Activated CD4-positive, alpha-beta T cell treated with anti-CD3 and anti-CD28 coated beads for 36 hours (primary cell): Measurements from ENCODE around the gene AKNA. TPM values are rescaled to one million over a fixed set of nuclear protein-coding genes. Genes with fewer than 3 reads are reported as not detected.
"Not testable (repeated sequence)": the region's sequence is repeated elsewhere in the genome, so short reads cannot be mapped to it uniquely, and the experiment has no call there.

Experiments used
- ATAC-seq: fragments of 200-7000 bp; cut with Tn5 transposase; one replicate; pipeline ENCODE4 v1.10.0; 2021; ENCODE audit warnings: mild to moderate bottlenecking, moderate library complexity
- CTCF ChIA-PET: fragments of 350-600 bp; sonication (Branson Sonifier 250); formaldehyde crosslinking; loops from one replicate; lab custom pipeline; 2021; ENCODE audit warnings: antibody characterized with exemption; lab: Charles Lee
- POLR2A ChIA-PET: fragments of 350-600 bp; sonication (Branson Sonifier 250); formaldehyde crosslinking; loops from one replicate; lab custom pipeline; 2021; ENCODE audit warnings: antibody characterized with exemption, inconsistent platforms; lab: Charles Lee
- DNase-seq: peaks from one replicate; pipeline ENCODE4 v3.0.0-alpha.2; 2020
- H3K27ac Mint-ChIP-seq: one replicate; pipeline ENCODE4 v1.8.0; 2021; ENCODE audit warnings: mixed read lengths
- H3K27me3 Mint-ChIP-seq: one replicate; pipeline ENCODE4 v1.8.0; 2021; ENCODE audit warnings: mixed read lengths
- H3K36me3 Mint-ChIP-seq: one replicate; pipeline ENCODE4 v1.8.0; 2021; ENCODE audit warnings: low read depth, mixed read lengths
- H3K4me1 Mint-ChIP-seq: one replicate; pipeline ENCODE4 v1.8.0; 2021; ENCODE audit warnings: mixed read lengths
- H3K4me3 Mint-ChIP-seq: one replicate; pipeline ENCODE4 v1.8.0; 2021; ENCODE audit warnings: mild to moderate bottlenecking, moderate library complexity, mixed read lengths
- H3K9me3 Mint-ChIP-seq: one replicate; pipeline ENCODE4 v1.8.0; 2021; ENCODE audit warnings: low read depth, mixed read lengths
- intact Hi-C, 2 experiments: fragments of 100-400 bp; cut with DNase I in 1 of 2; cut with micrococcal nuclease in 1 of 2; formaldehyde crosslinking; loops; one replicate each; pipeline versions ENCODE4 v1.14.2 to v1.15.1; 2022 to 2024; cut with DNase I, micrococcal nuclease
- total RNA-seq, 2 experiments: library from RNA; stranded (reverse); gene quantifications; one replicate each; pipeline ENCODE4 v1.2.3, GENCODE V29; 2021

The AKNA gene
- total RNA-seq, 2 experiments from 2014 or later: 135 to 141 TPM

DNA sequence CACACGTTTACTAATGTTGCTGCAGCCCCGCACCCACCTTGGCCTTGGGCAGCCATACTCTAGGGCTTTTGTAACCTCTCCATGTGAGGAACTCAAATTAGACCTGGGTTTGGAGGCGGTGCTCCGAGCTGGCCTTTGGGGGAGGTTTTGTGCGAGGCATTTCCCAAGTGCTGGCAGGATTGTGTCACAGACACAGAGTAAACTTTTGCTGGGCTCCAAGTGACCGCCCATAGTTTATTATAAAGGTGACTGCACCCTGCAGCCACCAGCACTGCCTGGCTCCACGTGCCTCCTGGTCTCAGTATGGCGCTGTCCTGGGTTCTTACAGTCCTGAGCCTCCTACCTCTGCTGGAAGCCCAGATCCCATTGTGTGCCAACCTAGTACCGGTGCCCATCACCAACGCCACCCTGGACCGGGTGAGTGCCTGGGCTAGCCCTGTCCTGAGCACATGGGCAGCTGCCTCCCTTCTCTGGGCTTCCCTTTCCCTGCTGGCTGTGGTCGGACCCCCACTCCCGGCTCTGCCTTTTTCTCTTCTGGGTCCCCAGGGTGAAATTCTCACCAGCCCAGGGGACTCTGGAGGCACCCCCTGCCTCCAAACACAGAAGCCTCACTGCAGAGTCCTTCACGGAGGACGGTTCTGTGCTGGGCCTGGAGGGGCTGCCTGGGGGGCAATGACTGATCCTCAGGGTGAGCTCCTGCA, 64.8 kb downstream of the AKNA start, which contains the start of gene ORM1:
Gene ORM1 (plus strand): TSS at position 268 of the 701 bp plus-strand sequence. CDS start 36 bp downstream, at position 304.
- H3K27ac Mint-ChIP-seq, H3K36me3 Mint-ChIP-seq, DNase-seq, ATAC-seq, CTCF ChIA-PET, H3K9me3 Mint-ChIP-seq, H3K27me3 Mint-ChIP-seq, H3K4me3 Mint-ChIP-seq, POLR2A ChIA-PET: not testable (repeated sequence)
- intact Hi-C loops: loop anchor here in 1 of 2 experiments (2.0 kb wide), 1 partner anchor 62 kb away; no protein-coding TSS in a partner anchor
- peaks cover 14% of the 10 kb centered on the region for H3K4me1 Mint-ChIP-seq

GRCh38 chr9:114322160-114322818, 65.5 kb downstream of the AKNA start:
- not testable (repeated sequence) for H3K27ac Mint-ChIP-seq
- ATAC-seq: peak; percentile 15

GRCh38 chr9:114321759-114322158, 66.0 kb downstream of the AKNA start:
- POLR2A ChIA-PET: no interaction called here
- CTCF ChIA-PET: interaction anchor here (1.8 kb wide), 1 partner anchor 31 kb away, joined by 5 read pairs; no protein-coding TSS in a partner anchor
- Mint-ChIP-seq H3K4me1 (peaks cover 20% of the 10 kb centered on the region), H3K36me3 (no peaks in the 10 kb centered on the region), H3K27ac (peak overlapping the region; percentile 25), H3K4me3 (no peak overlapping the region), H3K9me3 (no peaks in the 10 kb centered on the region), H3K27me3 (peaks cover 4% of the 10 kb centered on the region)
- ATAC-seq (peak; percentile 57), DNase-seq (peak; percentile 76)
- intact Hi-C loops: loop anchor here in 1 of 2 experiments (2.0 kb wide), 2 partner anchors 27 to 63 kb away; no protein-coding TSS in a partner anchor

More at GRCh38 chr9:114322160-114322818, 65.5 kb downstream of the AKNA start:
- H3K9me3 Mint-ChIP-seq, H3K4me3 Mint-ChIP-seq, H3K27me3 Mint-ChIP-seq, POLR2A ChIA-PET, H3K36me3 Mint-ChIP-seq: not testable (repeated sequence)
- peak; percentile 28 for DNase-seq
- CTCF ChIA-PET: interaction anchor here (1.8 kb wide), 1 partner anchor 31 kb away, joined by 5 read pairs; no protein-coding TSS in a partner anchor
- intact Hi-C loops: loop anchor here in 1 of 2 experiments (2.0 kb wide), 1 partner anchor 63 kb away; no protein-coding TSS in a partner anchor
- peaks cover 20% of the 10 kb centered on the region for H3K4me1 Mint-ChIP-seq

DNA sequence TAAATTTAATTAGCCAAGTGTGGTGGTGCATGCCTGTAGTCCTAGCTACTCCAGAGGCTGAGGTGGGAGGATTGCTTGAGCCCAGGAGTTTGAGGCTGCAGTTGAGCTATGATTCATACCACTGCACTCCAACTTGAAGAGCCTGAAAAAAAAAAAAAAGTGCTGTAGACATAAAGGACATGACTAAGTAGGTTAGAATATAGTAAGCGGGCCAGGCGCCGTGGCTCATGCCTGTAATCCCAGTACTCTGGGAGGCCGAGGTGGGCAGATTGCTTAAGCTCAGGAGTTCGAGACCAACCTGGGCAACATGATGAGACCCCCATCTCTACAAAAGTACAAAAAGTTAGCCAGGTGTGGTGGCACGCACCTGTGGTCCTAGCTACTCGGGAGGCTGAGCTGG, 67.1 kb downstream of the AKNA start:
- CTCF ChIA-PET: interaction anchor here (0.6 to 1.8 kb wide), 2 partner anchors 30 to 80 kb away, joined by 4 to 5 read pairs; no protein-coding TSS in a partner anchor
- not testable (repeated sequence) for H3K27me3 Mint-ChIP-seq, H3K36me3 Mint-ChIP-seq, H3K4me3 Mint-ChIP-seq, H3K9me3 Mint-ChIP-seq, H3K27ac Mint-ChIP-seq
- DNase-seq: peak; percentile 68
- intact Hi-C loops: loop anchor here in 1 of 2 experiments (2.0 kb wide), 1 partner anchor 28 kb away; no protein-coding TSS in a partner anchor
- H3K4me1 Mint-ChIP-seq: peaks cover 20% of the 10 kb centered on the region
- POLR2A ChIA-PET: interaction anchor here (0.6 to 0.7 kb wide), 2 partner anchors 31 to 183 kb away, joined by 3 read pairs; no protein-coding TSS in a partner anchor
- peak; percentile 71 for ATAC-seq

- Mint-ChIP-seq H3K9me3 (no peaks in the 10 kb centered on the region), H3K27me3 (peaks cover 6% of the 10 kb centered on the region), H3K36me3 (no peaks in the 10 kb centered on the region), H3K4me1 (peaks cover 20% of the 10 kb centered on the region), H3K27ac (no peak overlapping the region), H3K4me3 (no peak overlapping the region)
- DNase-seq (no peak), ATAC-seq (no peak)
- intact Hi-C loops: no loop called here
- POLR2A ChIA-PET: interaction anchor here (0.7 kb wide), 1 partner anchor 175 kb away, joined by 5 read pairs; no protein-coding TSS in a partner anchor
- CTCF ChIA-PET: interaction anchor here (0.6 kb wide), 1 partner anchor 322 kb away, joined by 3 read pairs; no protein-coding TSS in a partner anchor
These were observed 68.6 kb downstream of the AKNA start for GRCh38 chr9:114319147-114319546.

DNA sequence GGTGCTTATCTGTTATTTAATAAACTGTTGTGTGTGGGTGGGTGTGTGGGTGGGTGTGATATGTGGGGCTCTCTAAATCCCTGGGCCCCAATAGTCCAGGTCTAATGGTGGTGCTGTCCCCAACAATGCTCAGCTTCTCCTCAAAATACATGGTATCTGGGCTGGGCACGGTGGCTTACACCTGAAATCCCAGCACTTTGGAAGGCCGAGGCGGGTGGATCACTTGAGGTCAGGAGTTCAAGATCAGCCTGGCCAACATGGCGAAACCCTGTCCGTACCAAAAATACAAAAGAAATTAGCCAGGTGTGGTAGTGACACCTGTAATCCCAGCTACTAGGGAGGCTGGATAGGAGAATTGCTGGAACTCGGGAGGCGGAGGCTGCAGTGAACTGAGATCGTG, 69.4 kb downstream of the AKNA start:
- Mint-ChIP-seq H3K27ac (peak overlapping the region; percentile 52), H3K27me3 (peaks cover 6% of the 10 kb centered on the region), H3K9me3 (no peaks in the 10 kb centered on the region), H3K36me3 (no peaks in the 10 kb centered on the region), H3K4me3 (no peak overlapping the region), H3K4me1 (peaks cover 20% of the 10 kb centered on the region)
- DNase-seq (no peak), ATAC-seq (no peak)
- ChIA-PET POLR2A (no interaction called here), CTCF (no interaction called here)
- intact Hi-C loops: no loop called here

DNA sequence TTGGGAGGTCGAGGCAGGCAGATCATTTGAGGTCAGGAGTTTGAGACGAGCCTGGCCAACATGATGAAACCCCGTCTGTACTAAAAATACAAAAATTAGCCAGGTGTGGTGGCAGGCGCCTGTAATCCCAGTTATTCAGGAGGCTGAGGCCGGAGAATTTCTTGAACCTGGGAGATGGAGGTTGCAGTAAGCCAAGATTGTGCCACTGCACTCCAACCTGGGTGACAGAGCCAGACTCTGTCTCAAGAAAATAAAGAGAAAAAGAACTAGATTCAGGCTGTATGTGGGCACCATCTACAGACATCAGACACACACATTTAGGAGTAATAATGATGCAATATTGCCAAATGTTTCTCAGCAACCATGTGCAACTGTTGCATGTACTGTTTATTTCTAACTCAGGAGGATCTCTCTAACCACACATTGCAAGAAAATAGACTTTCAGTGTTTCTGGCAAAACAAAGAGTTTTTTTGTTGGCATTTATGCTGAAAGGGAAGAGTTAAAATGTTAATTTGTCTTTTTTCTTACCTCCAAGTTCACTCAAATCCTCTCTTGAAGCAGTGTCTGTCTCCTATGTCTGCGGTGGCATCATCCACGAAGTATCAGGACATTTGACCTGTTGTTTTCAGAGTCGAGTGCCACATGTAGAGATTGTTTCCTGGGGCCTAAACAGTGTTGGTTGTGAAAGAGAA, 70.0 kb downstream of the AKNA start:
- intact Hi-C loops: no loop called here
- peaks cover 20% of the 10 kb centered on the region for H3K4me1 Mint-ChIP-seq
- H3K27ac Mint-ChIP-seq: peak overlapping the region; percentile 52
- no peak overlapping the region for H3K4me3 Mint-ChIP-seq
- DNase-seq: no peak
- H3K36me3 Mint-ChIP-seq: no peaks in the 10 kb centered on the region
- H3K27me3 Mint-ChIP-seq: peaks cover 6% of the 10 kb centered on the region
- ChIA-PET POLR2A (no interaction called here), CTCF (no interaction called here)
- no peaks in the 10 kb centered on the region for H3K9me3 Mint-ChIP-seq
- ATAC-seq: no peak

DNA sequence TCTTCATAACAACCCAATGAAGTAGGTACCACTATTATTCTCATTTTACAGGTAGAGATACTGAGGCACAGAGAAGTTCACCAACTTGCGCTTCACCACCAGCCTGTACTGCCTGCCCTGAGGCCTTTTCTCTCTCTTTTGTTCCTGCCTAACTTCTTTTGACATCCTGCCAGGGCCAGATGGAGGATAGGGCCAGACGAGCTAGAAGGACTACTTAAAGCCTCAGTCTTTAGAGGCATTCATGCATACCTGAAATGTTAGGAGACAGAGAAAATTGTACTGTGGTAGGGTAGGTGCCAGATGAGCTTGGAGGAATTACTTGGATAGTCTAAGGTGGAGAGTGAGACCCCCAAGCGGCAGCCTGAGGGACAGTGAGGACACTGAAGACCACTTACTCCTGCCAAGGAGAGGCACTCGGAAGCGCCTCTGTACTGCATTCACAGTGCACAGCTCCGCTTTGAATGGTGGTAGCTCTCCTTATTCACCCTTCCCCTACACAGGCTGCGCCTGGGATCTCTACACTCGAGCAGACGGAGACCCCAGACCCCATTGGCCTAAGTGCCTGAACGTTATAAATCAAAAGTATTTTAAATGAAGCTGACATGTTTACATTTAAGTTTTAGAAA, 71.1 kb downstream of the AKNA start:
- Mint-ChIP-seq H3K9me3 (no peaks in the 10 kb centered on the region), H3K4me3 (no peak overlapping the region), H3K27ac (no peak overlapping the region), H3K27me3 (peaks cover 6% of the 10 kb centered on the region), H3K36me3 (no peaks in the 10 kb centered on the region), H3K4me1 (peaks cover 11% of the 10 kb centered on the region)
- ChIA-PET POLR2A (no interaction called here), CTCF (interaction anchor here (0.6 kb wide), 1 partner anchor 209 kb away, joined by 3 read pairs; no protein-coding TSS in a partner anchor)
- ATAC-seq (no peak), DNase-seq (no peak)
- intact Hi-C loops: no loop called here

GRCh38 chr9:114315723-114316363, 71.9 kb downstream of the AKNA start:
- Mint-ChIP-seq H3K27ac (no peak overlapping the region), H3K9me3 (no peaks in the 10 kb centered on the region), H3K4me1 (peaks cover 7% of the 10 kb centered on the region), H3K4me3 (no peak overlapping the region), H3K27me3 (peaks cover 6% of the 10 kb centered on the region), H3K36me3 (no peaks in the 10 kb centered on the region)
- DNase-seq (no peak), ATAC-seq (no peak)
- ChIA-PET POLR2A (no interaction called here), CTCF (no interaction called here)
- intact Hi-C loops: no loop called here

DNA sequence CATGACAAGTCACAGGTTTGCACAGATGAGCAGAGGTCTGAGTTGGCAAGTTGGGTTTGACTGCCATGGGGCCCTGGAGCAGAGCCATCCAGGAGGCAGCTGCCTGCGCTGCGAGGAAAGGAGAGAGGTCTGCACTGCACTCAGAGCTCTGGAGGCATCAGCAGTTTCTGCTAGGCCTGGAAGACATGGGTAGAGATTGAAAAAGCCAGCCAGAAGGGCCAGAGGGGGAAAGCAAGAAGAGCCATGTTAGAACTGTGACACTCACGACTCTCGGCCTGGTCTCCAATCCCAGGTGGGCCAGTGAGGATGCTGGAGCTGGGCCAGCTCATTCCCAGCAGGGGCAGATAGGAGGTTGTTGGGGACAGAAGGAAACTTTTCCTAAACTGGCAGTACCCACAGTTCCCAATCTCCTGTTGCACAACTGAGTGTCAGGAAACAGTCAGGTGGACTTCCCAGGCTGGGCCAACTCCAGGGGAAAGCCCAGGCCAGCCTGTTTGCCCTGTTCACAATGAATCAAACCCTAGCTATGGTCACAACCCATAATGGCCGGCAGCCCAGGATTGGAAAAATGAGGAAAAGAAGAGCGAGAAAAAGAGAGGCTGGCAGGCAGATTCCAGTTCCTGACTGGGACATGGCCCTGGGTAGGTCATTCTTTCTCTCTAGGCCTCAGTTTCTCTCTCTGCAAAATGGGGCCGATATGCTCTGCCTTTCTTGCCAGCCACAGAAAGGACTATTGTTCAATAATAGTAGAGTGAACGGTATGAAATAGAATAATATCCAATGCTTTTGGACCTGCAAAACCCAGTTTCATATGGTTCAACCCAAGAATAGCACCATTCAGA, 72.7 kb downstream of the AKNA start:
- intact Hi-C loops: no loop called here
- peaks cover 7% of the 10 kb centered on the region for H3K4me1 Mint-ChIP-seq

More for the DNA sequence above, 72.7 kb downstream of the AKNA start:
- H3K36me3 Mint-ChIP-seq: no peaks in the 10 kb centered on the region
- ChIA-PET POLR2A (interaction anchor here (0.6 kb wide), 1 partner anchor 68 kb away, joined by 4 read pairs; no protein-coding TSS in a partner anchor), CTCF (no interaction called here)
- DNase-seq: no peak
- H3K4me3 Mint-ChIP-seq: no peak overlapping the region
- no peak overlapping the region for H3K27ac Mint-ChIP-seq
- H3K27me3 Mint-ChIP-seq: peaks cover 6% of the 10 kb centered on the region
- H3K9me3 Mint-ChIP-seq: no peaks in the 10 kb centered on the region
- no peak for ATAC-seq
